ENCODE measurements around the gene MIA2. TPM values are rescaled to one million over a fixed set of nuclear protein-coding genes. Genes with fewer than 3 reads are reported as not detected.

The MIA2 gene
- total RNA-seq, 1 experiment from 2014 or later, result 43.9 TPM

GRCh38 chr14:39228044-39228443 is 5.7 kb upstream of the MIA2 start:
- H3K27ac ChIP-seq, result no peak overlapping the region
- H3K79me2 ChIP-seq (ENCODE audit: low read depth), result no peaks in the 10 kb centered on the region
- H4K20me1 ChIP-seq (ENCODE audit: insufficient read depth), result no peaks in the 10 kb centered on the region
- TF ChIP-seq CTCF (conservative IDR thresholded peaks at IDR 0.05), result no peak
- no peak for TF ChIP-seq EZH2 (IDR thresholded peaks at IDR 0.05; ENCODE audit: low read depth)
- BruUV-seq (replicated peaks), result no TSS peak
- no peak overlapping the region for H3K4me3 ChIP-seq
- no peak overlapping the region for H2AFZ ChIP-seq
- H3K27me3 ChIP-seq (ENCODE audit: insufficient read depth, low read depth), result no peaks in the 10 kb centered on the region
- ChIA-PET POLR2A (ENCODE audit: unreplicated experiment) (no interaction called here), CTCF (no interaction called here)
- H3F3A ChIP-seq (ENCODE audit: insufficient read depth, low read depth), result no peaks in the 10 kb centered on the region
- H3K4me2 ChIP-seq, result no peak overlapping the region
- no peaks in the 10 kb centered on the region for H3K36me3 ChIP-seq (ENCODE audit: low read depth)
- H3K9me3 ChIP-seq (ENCODE audit: insufficient read depth, low read depth), result no peaks in the 10 kb centered on the region
- intact Hi-C loops (cut with micrococcal nuclease; ENCODE audit: unreplicated experiment), result no loop called here
- no peak for DNase-seq
- no peaks in the 10 kb centered on the region for H3K4me1 ChIP-seq (replicated peaks; ENCODE audit: insufficient read depth)
- no peaks in the 10 kb centered on the region for H3K9me2 ChIP-seq (ENCODE audit: insufficient read depth)

- no peak overlapping the region for H3K4me3 ChIP-seq
- DNase-seq, result no peak
- no peaks in the 10 kb centered on the region for H4K20me1 ChIP-seq (ENCODE audit: insufficient read depth)
- no peaks in the 10 kb centered on the region for H3K4me1 ChIP-seq (replicated peaks; ENCODE audit: insufficient read depth)
- H3K9me2 ChIP-seq (ENCODE audit: insufficient read depth), result no peaks in the 10 kb centered on the region
- no TSS peak for BruUV-seq (replicated peaks)
- TF ChIP-seq EZH2 (IDR thresholded peaks at IDR 0.05; ENCODE audit: low read depth) (no peak), CTCF (conservative IDR thresholded peaks at IDR 0.05) (no peak)
- no peak overlapping the region for H2AFZ ChIP-seq
- H3K79me2 ChIP-seq (ENCODE audit: low read depth), result no peaks in the 10 kb centered on the region
- intact Hi-C loops (cut with micrococcal nuclease; ENCODE audit: unreplicated experiment), result no loop called here
- H3K27ac ChIP-seq, result no peak overlapping the region
- H3K36me3 ChIP-seq (ENCODE audit: low read depth), result no peaks in the 10 kb centered on the region
- POLR2A ChIA-PET (ENCODE audit: unreplicated experiment), result no interaction called here
- H3K9me3 ChIP-seq (ENCODE audit: insufficient read depth, low read depth), result no peaks in the 10 kb centered on the region
- H3K4me2 ChIP-seq, result no peak overlapping the region
- CTCF ChIA-PET, result no interaction called here
- H3K27me3 ChIP-seq (ENCODE audit: insufficient read depth, low read depth), result no peaks in the 10 kb centered on the region
- no peaks in the 10 kb centered on the region for H3F3A ChIP-seq (ENCODE audit: insufficient read depth, low read depth)
Measured at GRCh38 chr14:39228509-39229221, 5.0 kb upstream of the MIA2 start.

- no peak overlapping the region for H3K4me2 ChIP-seq
Measured at GRCh38 chr14:39229222-39229543, 4.5 kb upstream of the MIA2 start.

More at GRCh38 chr14:39229222-39229543, 4.5 kb upstream of the MIA2 start:
- Histone ChIP-seq H3K27ac (no peak overlapping the region), H3K27me3 (ENCODE audit: insufficient read depth, low read depth) (no peaks in the 10 kb centered on the region), H3K9me3 (ENCODE audit: insufficient read depth, low read depth) (no peaks in the 10 kb centered on the region), H3K79me2 (ENCODE audit: low read depth) (no peaks in the 10 kb centered on the region), H3K9me2 (ENCODE audit: insufficient read depth) (no peaks in the 10 kb centered on the region), H4K20me1 (ENCODE audit: insufficient read depth) (no peaks in the 10 kb centered on the region), H2AFZ (no peak overlapping the region), H3K36me3 (ENCODE audit: low read depth) (no peaks in the 10 kb centered on the region), H3K4me1 (replicated peaks; ENCODE audit: insufficient read depth) (no peaks in the 10 kb centered on the region), H3F3A (ENCODE audit: insufficient read depth, low read depth) (no peaks in the 10 kb centered on the region), H3K4me3 (no peak overlapping the region)
- intact Hi-C loops (cut with micrococcal nuclease; ENCODE audit: unreplicated experiment), result no loop called here
- DNase-seq, result no peak
- TF ChIP-seq CTCF (conservative IDR thresholded peaks at IDR 0.05) (no peak), EZH2 (IDR thresholded peaks at IDR 0.05; ENCODE audit: low read depth) (no peak)
- BruUV-seq (replicated peaks), result no TSS peak
- CTCF ChIA-PET, result no interaction called here
- POLR2A ChIA-PET (ENCODE audit: unreplicated experiment), result no interaction called here
